KMS-11 (cell line): ENCODE results near the gene HDAC6.
"Not testable (repeated sequence)": the region's sequence is repeated elsewhere in the genome, so short reads cannot be mapped to it uniquely, and the experiment has no call there.

Experiments
- H2AFZ ChIP-seq: fragments of 200-600 bp; sonication (generic); 2 replicates; pipeline ENCODE4 v1.6.1; 2016; ENCODE audit warnings: antibody characterized with exemption, mixed run types, low read depth
- H3K27ac ChIP-seq: fragments of 200-600 bp; sonication (generic); 2 replicates; pipeline ENCODE4 v1.6.1; 2016; ENCODE audit warnings: mild to moderate bottlenecking, mixed run types
- H3K27me3 ChIP-seq: fragments of 200-600 bp; sonication (generic); 2 replicates; pipeline ENCODE4 v1.6.1; 2017; ENCODE audit warnings: mild to moderate bottlenecking, low read depth, mixed run types, moderate library complexity; ENCODE audit not compliant: insufficient read depth
- H3K36me3 ChIP-seq: fragments of 200-600 bp; sonication (generic); 2 replicates; pipeline ENCODE4 v1.6.1; 2017; ENCODE audit warnings: mild to moderate bottlenecking, mixed run types; ENCODE audit not compliant: insufficient read depth
- H3K4me1 ChIP-seq: fragments of 200-600 bp; sonication (generic); 2 replicates; pipeline ENCODE4 v1.6.1; 2016; ENCODE audit warnings: mild to moderate bottlenecking, low read depth, mixed run types; ENCODE audit not compliant: poor library complexity, severe bottlenecking
- H3K4me2 ChIP-seq: fragments of 200-600 bp; sonication (generic); 2 replicates; pipeline ENCODE4 v1.7.0; 2016; ENCODE audit warnings: mild to moderate bottlenecking, mixed run types
- H3K4me3 ChIP-seq: fragments of 200-600 bp; sonication (generic); IDR thresholded peaks from 2 replicates; pipeline ENCODE4 v1.6.1; 2017; ENCODE audit warnings: low read depth, low read length, mixed read lengths; ENCODE audit not compliant: insufficient read depth
- H3K79me2 ChIP-seq: fragments of 200-600 bp; sonication (generic); 2 replicates; pipeline ENCODE4 v1.6.1; 2016; ENCODE audit warnings: low read depth, mixed run types; ENCODE audit not compliant: insufficient read depth
- H3K9ac ChIP-seq: fragments of 200-600 bp; sonication (generic); 2 replicates; pipeline ENCODE4 v1.6.1; 2016; ENCODE audit warnings: mild to moderate bottlenecking, mixed run types
- H4K20me1 ChIP-seq: fragments of 200-600 bp; sonication (generic); 2 replicates; pipeline ENCODE4 v1.6.1; 2016; ENCODE audit warnings: mild to moderate bottlenecking, mixed run types; ENCODE audit not compliant: insufficient read depth
- CTCF ChIP-seq: fragments of 200-600 bp; sonication (generic); conservative IDR thresholded peaks from 2 replicates; pipeline ENCODE4 v1.6.1; 2017; ENCODE audit warnings: low read depth, mild to moderate bottlenecking, antibody characterized with exemption, low read length, moderate library complexity, mixed read lengths

Gene HDAC6

GRCh38 chrX:48839686-48840085 lies 37.8 kb downstream of the HDAC6 start:
- Histone ChIP-seq H3K36me3 (no peaks in the 10 kb centered on the region), H3K9ac (no peak overlapping the region), H3K4me1 (no peaks in the 10 kb centered on the region), H4K20me1 (no peaks in the 10 kb centered on the region), H3K27me3 (no peaks in the 10 kb centered on the region), H3K79me2 (no peaks in the 10 kb centered on the region), H3K4me2 (no peak overlapping the region), H2AFZ (no peak overlapping the region), H3K27ac (no peak overlapping the region), H3K4me3 (no peak overlapping the region)
- no peak for TF ChIP-seq CTCF

- no peak overlapping the region for H3K9ac ChIP-seq
- H3K36me3 ChIP-seq, result no peaks in the 10 kb centered on the region
- no peak overlapping the region for H3K4me2 ChIP-seq
- no peaks in the 10 kb centered on the region for H3K27me3 ChIP-seq
- no peak overlapping the region for H2AFZ ChIP-seq
- H3K4me1 ChIP-seq, result no peaks in the 10 kb centered on the region
- H3K27ac ChIP-seq, result no peak overlapping the region
- no peak for TF ChIP-seq CTCF
- no peak overlapping the region for H3K4me3 ChIP-seq
- no peaks in the 10 kb centered on the region for H3K79me2 ChIP-seq
- no peaks in the 10 kb centered on the region for H4K20me1 ChIP-seq
Observed at GRCh38 chrX:48848847-48849246, 47.0 kb downstream of the HDAC6 start.

GRCh38 chrX:48852857-48853256 lies 51.0 kb downstream of the HDAC6 start:
- no peak for TF ChIP-seq CTCF
- H3K79me2 ChIP-seq, result no peaks in the 10 kb centered on the region
- no peaks in the 10 kb centered on the region for H4K20me1 ChIP-seq
- H3K4me3 ChIP-seq, result no peak overlapping the region
- no peaks in the 10 kb centered on the region for H3K36me3 ChIP-seq
- no peak overlapping the region for H3K9ac ChIP-seq
- H3K4me1 ChIP-seq, result no peaks in the 10 kb centered on the region
- no peak overlapping the region for H2AFZ ChIP-seq
- H3K27ac ChIP-seq, result no peak overlapping the region
- no peaks in the 10 kb centered on the region for H3K27me3 ChIP-seq
- no peak overlapping the region for H3K4me2 ChIP-seq

GRCh38 chrX:48853494-48853893 lies 51.6 kb downstream of the HDAC6 start:
- H3K79me2 ChIP-seq, H3K36me3 ChIP-seq: not testable (repeated sequence)

GRCh38 chrX:48854121-48854804 lies 52.4 kb downstream of the HDAC6 start:
- H3K9ac ChIP-seq, H4K20me1 ChIP-seq, H3K4me1 ChIP-seq, H3K27ac ChIP-seq, H3K4me2 ChIP-seq, H3K4me3 ChIP-seq, H3K79me2 ChIP-seq, H3K36me3 ChIP-seq, H2AFZ ChIP-seq, H3K27me3 ChIP-seq: not testable (repeated sequence)

More at GRCh38 chrX:48853494-48853893, 51.6 kb downstream of the HDAC6 start:
- H3K27me3 ChIP-seq, H3K9ac ChIP-seq, H3K4me1 ChIP-seq, H3K4me3 ChIP-seq, H4K20me1 ChIP-seq, H2AFZ ChIP-seq, H3K4me2 ChIP-seq, H3K27ac ChIP-seq: not testable (repeated sequence)
